Ecto neural progenitor cell (in vitro differentiated cells): Measurements from ENCODE around the gene WWC2.

Experiments
- DNase-seq: peaks from one replicate; pipeline ENCODE4 v3.0.0-alpha.2; 2018; ENCODE audit warnings: low spot score

The WWC2 gene

DNA sequence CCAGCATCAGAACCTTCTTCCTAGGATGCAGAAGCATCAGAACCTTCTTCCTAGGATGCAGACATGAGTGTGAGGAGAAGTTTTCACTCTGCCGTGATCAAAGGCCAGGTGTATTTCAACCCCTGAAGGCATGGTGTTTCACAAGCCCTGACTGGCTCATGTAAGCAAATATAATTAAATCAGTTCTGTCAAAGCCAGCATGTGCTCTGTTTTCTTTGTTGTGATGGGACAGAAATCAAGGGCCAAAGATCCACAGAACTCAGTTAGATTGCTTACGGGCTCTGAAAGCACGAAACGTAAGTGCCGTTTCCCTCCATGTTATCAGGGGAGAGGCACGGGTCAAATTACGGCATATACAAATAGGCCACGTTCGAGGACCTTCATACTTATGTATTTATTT lies 255.2 kb downstream of the WWC2 start:
- DNase-seq: no peak

DNA sequence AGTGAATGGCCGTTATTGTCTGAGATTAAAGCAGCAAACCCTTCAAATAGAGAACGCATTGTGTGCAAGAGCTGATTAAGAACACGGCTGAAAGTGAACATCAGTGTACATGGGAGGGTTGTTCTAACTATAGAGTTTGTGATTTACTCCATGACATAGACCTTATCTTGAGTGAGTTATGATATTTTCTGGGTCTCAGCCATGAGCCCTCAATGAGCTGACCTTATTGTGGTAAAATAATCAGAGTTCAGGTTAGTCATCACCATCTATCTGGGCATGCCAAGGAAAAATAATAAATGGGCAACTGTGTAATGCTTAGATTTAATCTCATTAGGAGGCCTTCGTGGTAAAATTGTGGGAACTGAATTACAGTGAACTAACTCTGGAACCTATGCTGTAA lies 256.3 kb downstream of the WWC2 start:
- no peak for DNase-seq

DNA sequence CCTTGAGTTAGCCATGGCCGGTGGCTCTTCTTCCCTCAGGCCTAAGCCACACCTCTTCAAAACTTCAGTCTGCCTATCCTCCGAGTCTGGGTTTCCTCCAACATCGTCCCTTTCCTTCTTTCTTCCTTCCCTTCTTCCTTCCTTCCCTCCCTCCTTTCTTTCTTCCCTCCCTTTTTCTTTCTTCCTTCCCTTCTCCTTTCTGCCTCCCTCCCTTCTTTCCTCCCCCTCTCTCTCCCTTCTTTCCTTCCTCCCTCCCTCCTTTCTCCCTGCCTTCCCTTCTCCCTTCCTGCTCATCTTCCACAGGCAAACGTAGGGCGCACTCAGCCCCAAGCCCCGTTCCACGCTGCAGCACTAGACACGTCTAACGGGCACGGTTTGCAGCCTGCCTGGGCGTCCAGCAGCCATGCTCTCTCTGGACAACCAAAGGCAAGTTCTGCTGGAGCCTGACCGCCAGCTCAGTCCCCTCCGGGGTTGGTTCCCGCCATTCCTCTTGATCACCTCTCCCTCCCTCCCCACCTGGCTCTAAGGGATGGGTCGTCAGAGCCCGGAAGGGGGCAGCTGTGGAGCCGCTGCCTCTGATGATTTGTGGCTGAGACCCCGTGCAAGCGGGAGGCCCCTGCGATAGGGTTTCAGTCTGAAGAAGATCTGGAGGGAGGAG lies 257.2 kb downstream of the WWC2 start:
- DNase-seq: no peak

DNA sequence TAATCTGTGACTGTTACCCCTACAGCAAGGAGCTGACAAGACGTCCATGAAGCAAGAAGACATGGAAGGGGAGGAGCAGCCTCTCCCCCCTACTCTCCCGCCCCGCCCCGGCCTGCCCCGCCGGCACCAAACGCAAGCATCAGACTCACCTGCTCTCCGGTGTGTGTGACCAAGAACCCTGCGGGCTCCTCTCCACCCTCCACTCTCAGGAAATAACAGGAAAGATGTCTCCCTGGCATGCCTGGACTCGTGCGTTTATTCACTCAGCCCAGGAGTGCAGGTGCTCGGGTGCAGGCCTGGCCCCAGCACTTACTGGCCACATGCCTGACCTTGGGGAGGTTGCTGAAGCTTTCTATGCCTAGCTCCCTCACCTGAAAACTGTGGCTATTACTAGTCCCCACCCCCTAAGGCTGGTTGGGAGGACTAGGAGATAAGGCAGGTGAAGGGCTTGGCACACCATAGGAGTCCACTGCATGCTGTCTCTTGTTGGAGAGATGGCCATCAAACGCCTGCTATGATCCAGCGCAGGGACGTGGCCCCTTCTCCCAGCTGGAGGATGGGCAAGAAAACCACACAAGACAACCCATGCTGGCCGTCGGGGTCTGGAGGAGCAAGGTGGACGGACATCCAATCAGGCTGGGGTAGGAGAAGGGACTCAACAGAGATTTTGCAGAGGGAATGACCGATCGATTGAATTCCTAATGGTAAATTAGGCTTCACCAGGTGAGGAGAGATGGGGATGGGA lies 258.0 kb downstream of the WWC2 start:
- DNase-seq: no peak

DNA sequence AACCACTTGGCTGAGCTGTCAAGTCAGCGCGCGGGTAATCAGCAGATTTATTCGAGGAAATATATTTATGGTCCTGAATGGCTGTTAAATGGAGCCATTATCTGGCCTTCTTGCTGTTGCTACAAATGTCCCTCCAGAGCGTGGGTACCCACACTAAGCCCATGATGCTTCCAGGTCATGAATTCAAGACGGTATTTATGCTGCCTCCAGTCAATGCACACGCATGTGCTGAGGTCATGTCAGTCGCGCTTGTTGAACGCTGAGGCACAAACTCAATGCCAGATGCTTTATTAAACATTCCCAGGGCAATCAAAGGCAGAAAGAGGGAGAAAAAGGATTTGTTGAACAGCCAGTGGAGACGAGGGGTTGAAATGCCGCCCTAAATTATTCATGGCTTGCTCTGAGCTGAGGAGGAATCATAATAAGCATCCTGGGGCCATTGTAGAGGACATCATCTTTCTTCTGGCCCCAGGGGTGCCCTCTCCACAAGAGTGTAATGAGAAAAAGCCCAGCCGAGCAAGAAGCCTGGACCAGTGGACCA lies 259.2 kb downstream of the WWC2 start:
- DNase-seq: no peak

DNA sequence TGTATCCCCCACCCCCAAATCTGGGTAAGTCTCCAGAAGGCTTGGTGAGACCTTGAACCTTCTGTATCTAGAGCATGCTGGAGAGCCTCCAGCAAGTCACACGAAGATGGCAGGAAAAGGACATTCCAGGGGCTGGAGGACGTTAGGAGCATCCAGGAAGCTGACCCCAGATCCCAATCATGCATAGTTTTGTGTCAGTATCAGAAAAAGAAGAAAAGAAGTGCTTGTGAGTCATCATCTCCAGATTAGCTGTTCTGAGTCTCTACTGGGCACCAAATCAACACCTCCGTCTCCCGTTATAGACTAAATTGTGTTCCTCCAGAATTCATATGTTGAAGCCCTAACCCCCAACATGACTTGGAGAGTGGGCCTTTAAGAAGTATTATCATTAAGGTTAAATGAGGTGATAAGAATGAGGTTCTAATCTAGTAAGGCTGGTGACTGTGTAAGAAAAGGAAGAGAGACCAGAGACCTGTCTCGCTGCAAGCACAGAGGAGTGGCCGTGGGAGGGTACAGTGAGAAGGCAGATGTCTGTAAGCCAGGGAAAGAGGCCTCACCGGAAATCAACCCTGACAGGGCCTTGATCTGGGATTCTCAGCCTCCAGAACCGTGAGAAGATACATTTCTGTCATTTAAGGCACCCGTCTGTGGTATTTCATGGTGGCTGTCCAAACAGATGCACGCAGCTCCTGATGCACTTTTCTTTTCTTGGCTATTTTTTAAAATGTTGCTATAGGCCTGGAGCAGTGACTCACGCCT lies 261.3 kb downstream of the WWC2 start:
- DNase-seq: no peak

DNA sequence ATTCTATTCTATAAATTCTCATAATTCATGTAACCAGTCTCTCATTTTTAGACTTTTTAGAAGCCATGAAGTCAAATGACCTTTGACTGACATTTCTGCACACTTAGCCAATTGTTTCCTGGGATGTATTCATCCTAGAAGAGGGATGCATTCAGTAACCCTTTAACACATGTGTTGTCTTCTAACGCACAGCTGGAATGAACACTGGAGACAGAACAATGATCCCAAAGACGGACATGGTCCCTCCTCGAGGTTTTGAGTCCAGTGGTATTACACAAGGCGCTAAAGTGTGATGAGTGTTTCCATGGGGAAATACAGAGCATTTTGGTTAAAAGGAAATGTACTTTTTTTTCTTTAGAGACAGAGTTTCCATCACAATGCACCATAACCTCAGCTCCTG lies 263.0 kb downstream of the WWC2 start:
- no peak for DNase-seq

DNA sequence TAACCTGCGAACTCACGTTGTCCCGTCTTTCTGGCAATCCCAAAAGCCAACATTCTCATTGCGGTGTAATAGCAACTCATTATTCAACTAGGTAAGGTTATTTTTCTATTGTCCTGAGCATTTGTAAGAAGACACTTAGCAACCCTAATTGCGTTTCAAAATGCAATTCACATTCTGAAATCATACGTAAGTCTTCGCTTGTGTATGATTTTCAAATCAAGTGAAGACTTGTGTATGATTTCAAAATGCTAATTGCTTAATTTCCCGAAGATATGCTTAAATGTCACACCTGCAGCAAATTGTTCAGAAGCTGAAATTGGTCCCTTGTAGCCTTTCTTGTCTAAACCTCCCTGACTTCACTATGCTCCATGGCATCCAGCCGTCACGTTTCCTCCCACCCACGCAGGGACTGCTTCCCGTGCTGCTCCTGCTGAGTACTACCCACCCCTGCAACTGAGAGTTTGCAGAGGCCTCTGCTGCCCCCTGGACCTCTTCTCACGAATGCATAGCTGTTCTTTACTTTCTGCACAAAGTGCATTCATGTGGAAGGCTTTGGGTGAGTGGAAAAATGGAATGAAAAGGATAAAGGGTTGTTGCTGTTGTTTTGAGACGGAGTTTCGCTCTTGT lies 264.0 kb downstream of the WWC2 start:
- DNase-seq: no peak

DNA sequence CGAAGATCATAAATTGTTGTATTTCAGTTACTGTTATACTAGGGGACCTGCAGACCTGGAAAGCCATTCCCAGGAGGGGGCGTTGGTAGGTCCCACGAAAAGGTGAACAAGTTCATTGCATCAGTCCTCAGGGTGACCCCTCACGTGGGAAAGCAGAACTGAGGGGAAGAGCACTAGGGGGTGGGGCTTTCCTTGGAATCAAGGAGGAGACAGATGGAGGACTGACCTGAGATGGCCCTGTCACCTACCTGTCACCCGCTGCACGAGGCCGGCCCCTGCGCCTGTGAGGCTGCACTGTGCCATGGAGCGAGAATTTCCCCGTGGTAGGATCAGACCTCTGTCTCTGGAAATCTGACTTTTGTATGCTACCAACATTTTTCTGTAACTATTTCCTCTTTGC lies 265.0 kb downstream of the WWC2 start:
- DNase-seq: no peak

DNA sequence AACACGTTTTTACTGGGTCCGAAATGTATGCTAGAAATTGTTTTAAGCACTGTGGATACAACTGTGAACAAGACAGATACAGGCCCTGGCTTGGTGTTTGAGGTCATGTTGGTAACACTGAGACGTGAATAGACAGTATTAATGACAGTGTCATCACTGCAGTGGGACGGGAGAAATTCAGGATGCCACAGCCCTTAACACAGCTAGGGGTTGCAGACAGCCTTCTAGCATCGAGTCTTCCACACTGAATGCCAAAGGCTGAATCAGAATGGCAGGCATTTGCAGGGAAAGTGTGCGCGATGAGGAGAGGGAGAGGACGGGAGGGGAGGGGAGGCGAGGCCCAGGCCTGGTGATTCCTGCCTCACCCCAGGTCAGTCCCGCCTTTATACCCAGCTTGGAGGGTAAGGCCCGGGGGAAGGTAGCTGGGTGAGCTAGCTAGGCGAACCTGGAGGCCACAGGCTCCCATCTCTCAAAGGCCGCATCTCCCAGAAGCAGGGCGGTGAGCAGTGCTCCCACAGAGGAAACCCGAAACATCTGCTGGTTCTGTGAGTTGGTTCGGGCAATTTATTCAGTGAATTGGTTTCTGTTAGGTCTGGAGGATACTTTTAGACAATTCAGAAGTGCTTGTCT lies 267.3 kb downstream of the WWC2 start:
- no peak for DNase-seq

DNA sequence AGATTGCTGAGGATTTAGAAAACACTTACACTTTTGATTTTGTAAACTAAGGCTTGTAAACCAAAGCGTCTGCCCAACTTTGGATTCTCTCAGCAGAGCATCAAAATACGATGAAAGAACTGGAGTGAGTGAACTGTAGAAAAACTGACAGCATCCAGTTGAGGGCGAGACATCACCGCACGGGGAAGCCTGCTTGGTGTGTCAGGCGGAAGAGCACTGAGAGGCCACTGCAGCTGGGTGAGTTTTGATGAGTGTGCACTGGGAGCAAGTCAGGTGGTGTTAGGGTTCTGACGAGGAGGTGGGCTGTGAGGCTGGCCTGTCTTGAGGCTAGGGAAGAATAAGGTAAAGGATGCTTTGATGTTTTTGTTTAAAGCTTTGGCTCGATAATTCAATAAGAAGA lies 270.0 kb downstream of the WWC2 start:
- no peak for DNase-seq
